ENCODE measurements around the gene GALR3.
A peak's percentile ranks its signal among the peaks of the same experiment; 100 is the strongest.

GALR3 gene

GRCh38 chr22:37843741-37844089 is 20.5 kb downstream of the GALR3 start:
- ATAC-seq: peak; percentile 51
- TF ChIP-seq PPARA (CRISPR knock-in tag; IDR thresholded peaks at IDR 0.05; ENCODE audit: borderline replicate concordance) (no peak), RARB (CRISPR knock-in tag; IDR thresholded peaks at IDR 0.05) (no peak), ESRRG (CRISPR knock-in tag; IDR thresholded peaks at IDR 0.05) (no peak), CREB5 (CRISPR knock-in tag; IDR thresholded peaks at IDR 0.05; ENCODE audit: low read depth) (no peak), PATZ1 (CRISPR knock-in tag; IDR thresholded peaks at IDR 0.05; ENCODE audit: borderline replicate concordance) (no peak), OSR1 (CRISPR knock-in tag; IDR thresholded peaks at IDR 0.05) (no peak), ZNF565 (CRISPR knock-in tag; conservative IDR thresholded peaks at IDR 0.05; ENCODE audit: low read depth) (no peak), TCF4 (CRISPR knock-in tag; IDR thresholded peaks at IDR 0.05; ENCODE audit: borderline replicate concordance) (no peak), ISL1 (CRISPR knock-in tag; IDR thresholded peaks at IDR 0.05) (no peak), ZNF8 (CRISPR knock-in tag; IDR thresholded peaks at IDR 0.05) (no peak), ZC3H10 (CRISPR knock-in tag; IDR thresholded peaks at IDR 0.05) (no peak), ZNF70 (CRISPR knock-in tag; IDR thresholded peaks at IDR 0.05) (no peak), CSDC2 (CRISPR knock-in tag; IDR thresholded peaks at IDR 0.05) (no peak), GLIS3 (CRISPR knock-in tag; IDR thresholded peaks at IDR 0.05) (no peak), ARNTL (CRISPR knock-in tag; IDR thresholded peaks at IDR 0.05; ENCODE audit: borderline replicate concordance, low read depth) (no peak), ZFP3 (CRISPR knock-in tag; IDR thresholded peaks at IDR 0.05) (no peak), SNAI2 (CRISPR knock-in tag; IDR thresholded peaks at IDR 0.05) (no peak), TOX (CRISPR knock-in tag; IDR thresholded peaks at IDR 0.05; ENCODE audit: borderline replicate concordance) (no peak)
- TF ChIP-seq, protein P1, sequence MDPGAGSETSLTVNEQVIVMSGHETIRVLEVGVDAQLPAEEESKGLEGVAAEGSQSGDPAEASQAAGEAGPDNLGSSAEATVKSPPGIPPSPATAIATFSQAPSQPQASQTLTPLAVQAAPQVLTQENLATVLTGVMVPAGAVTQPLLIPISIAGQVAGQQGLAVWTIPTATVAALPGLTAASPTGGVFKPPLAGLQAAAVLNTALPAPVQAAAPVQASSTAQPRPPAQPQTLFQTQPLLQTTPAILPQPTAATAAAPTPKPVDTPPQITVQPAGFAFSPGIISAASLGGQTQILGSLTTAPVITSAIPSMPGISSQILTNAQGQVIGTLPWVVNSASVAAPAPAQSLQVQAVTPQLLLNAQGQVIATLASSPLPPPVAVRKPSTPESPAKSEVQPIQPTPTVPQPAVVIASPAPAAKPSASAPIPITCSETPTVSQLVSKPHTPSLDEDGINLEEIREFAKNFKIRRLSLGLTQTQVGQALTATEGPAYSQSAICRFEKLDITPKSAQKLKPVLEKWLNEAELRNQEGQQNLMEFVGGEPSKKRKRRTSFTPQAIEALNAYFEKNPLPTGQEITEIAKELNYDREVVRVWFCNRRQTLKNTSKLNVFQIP (CRISPR knock-in tag; IDR thresholded peaks at IDR 0.05; ENCODE audit: borderline replicate concordance, low read depth): no peak
- TF ChIP-seq, protein P2, sequence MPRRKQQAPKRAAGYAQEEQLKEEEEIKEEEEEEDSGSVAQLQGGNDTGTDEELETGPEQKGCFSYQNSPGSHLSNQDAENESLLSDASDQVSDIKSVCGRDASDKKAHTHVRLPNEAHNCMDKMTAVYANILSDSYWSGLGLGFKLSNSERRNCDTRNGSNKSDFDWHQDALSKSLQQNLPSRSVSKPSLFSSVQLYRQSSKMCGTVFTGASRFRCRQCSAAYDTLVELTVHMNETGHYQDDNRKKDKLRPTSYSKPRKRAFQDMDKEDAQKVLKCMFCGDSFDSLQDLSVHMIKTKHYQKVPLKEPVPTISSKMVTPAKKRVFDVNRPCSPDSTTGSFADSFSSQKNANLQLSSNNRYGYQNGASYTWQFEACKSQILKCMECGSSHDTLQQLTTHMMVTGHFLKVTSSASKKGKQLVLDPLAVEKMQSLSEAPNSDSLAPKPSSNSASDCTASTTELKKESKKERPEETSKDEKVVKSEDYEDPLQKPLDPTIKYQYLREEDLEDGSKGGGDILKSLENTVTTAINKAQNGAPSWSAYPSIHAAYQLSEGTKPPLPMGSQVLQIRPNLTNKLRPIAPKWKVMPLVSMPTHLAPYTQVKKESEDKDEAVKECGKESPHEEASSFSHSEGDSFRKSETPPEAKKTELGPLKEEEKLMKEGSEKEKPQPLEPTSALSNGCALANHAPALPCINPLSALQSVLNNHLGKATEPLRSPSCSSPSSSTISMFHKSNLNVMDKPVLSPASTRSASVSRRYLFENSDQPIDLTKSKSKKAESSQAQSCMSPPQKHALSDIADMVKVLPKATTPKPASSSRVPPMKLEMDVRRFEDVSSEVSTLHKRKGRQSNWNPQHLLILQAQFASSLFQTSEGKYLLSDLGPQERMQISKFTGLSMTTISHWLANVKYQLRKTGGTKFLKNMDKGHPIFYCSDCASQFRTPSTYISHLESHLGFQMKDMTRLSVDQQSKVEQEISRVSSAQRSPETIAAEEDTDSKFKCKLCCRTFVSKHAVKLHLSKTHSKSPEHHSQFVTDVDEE (CRISPR knock-in tag; IDR thresholded peaks at IDR 0.05): no peak

DNA sequence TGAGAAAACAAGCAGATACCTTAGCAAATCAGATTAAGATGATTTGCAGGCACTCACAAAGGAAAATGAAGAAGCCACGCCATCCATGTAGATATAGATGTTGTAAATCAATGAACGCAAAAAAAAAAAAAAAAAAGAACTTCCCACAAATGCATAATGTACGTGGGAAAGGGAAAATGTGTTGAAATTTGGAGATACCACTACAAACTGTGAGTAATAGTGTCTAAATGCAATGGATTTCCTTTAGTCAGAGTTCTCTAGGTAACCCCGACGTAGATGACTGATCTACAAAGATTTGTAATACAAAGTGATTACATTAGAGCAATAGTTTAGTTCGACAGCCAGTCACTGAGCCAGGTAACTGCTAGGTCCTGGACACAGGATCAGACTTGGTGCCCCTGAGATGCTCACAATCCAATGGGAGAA is 21.7 kb downstream of the GALR3 start:
- no peak for TF ChIP-seq TOX (CRISPR knock-in tag; IDR thresholded peaks at IDR 0.05; ENCODE audit: borderline replicate concordance)
- no peak for TF ChIP-seq ISL1 (CRISPR knock-in tag; IDR thresholded peaks at IDR 0.05)
- no peak for TF ChIP-seq OSR1 (CRISPR knock-in tag; IDR thresholded peaks at IDR 0.05)
- TF ChIP-seq, protein P2 (CRISPR knock-in tag; IDR thresholded peaks at IDR 0.05): no peak
- TF ChIP-seq, protein P1 (CRISPR knock-in tag; IDR thresholded peaks at IDR 0.05; ENCODE audit: borderline replicate concordance, low read depth): no peak
- TF ChIP-seq ZC3H10 (CRISPR knock-in tag; IDR thresholded peaks at IDR 0.05): no peak
- TF ChIP-seq TCF4 (CRISPR knock-in tag; IDR thresholded peaks at IDR 0.05; ENCODE audit: borderline replicate concordance): no peak
- no peak for TF ChIP-seq ARNTL (CRISPR knock-in tag; IDR thresholded peaks at IDR 0.05; ENCODE audit: borderline replicate concordance, low read depth)
- TF ChIP-seq CREB5 (CRISPR knock-in tag; IDR thresholded peaks at IDR 0.05; ENCODE audit: low read depth): no peak
- no peak for TF ChIP-seq ZFP3 (CRISPR knock-in tag; IDR thresholded peaks at IDR 0.05)
- no peak for TF ChIP-seq BACH2 (CRISPR knock-in tag; IDR thresholded peaks at IDR 0.05; ENCODE audit: borderline replicate concordance)
- TF ChIP-seq ZFP30 (CRISPR knock-in tag; IDR thresholded peaks at IDR 0.05): no peak
- no peak for TF ChIP-seq PATZ1 (CRISPR knock-in tag; IDR thresholded peaks at IDR 0.05; ENCODE audit: borderline replicate concordance)
- TF ChIP-seq GLIS3 (CRISPR knock-in tag; IDR thresholded peaks at IDR 0.05): no peak
- no peak for TF ChIP-seq ZNF565 (CRISPR knock-in tag; conservative IDR thresholded peaks at IDR 0.05; ENCODE audit: low read depth)
- TF ChIP-seq ZNF70 (CRISPR knock-in tag; IDR thresholded peaks at IDR 0.05): no peak
- no peak for TF ChIP-seq ESRRG (CRISPR knock-in tag; IDR thresholded peaks at IDR 0.05)
- TF ChIP-seq ZNF8 (CRISPR knock-in tag; IDR thresholded peaks at IDR 0.05): no peak
- TF ChIP-seq RARB (CRISPR knock-in tag; IDR thresholded peaks at IDR 0.05): no peak
- TF ChIP-seq PPARA (CRISPR knock-in tag; IDR thresholded peaks at IDR 0.05; ENCODE audit: borderline replicate concordance): no peak
- no peak for ATAC-seq
